ENCODE data around the gene GTF3A. TPM values are rescaled to one million over a fixed set of nuclear protein-coding genes. Genes with fewer than 3 reads are reported as not detected.
A peak's percentile ranks its signal among the peaks of the same experiment; 100 is the strongest.

GTF3A gene
- total and polyA plus RNA-seq, 9 of the 15 experiments (the other 6 are each of a cell fraction or from before 2014, with no cell fraction given) = 47.5 to 303 (median 174) TPM

- Histone ChIP-seq H2AFZ (ENCODE audit: low read depth, low read length) (peak overlapping the region; percentile 49; the same call in 1 of the 2 replicates), H3K9me1 (ENCODE audit: control insufficient read depth, insufficient read depth, low read length) (no peaks in the 10 kb centered on the region), H3K4me1 (replicated peaks in 1 of 2; ENCODE audit: control insufficient read depth in 2 of 2, insufficient read depth in 2 of 2, low read length in 2 of 2) (peaks cover 32 to 43% of the 10 kb centered on the region in 2 experiments), H3K9me3 (replicated peaks; ENCODE audit: control insufficient read depth, insufficient read depth, low read depth, low read length) (no peaks in the 10 kb centered on the region), H3K4me3 (peak overlapping the region; percentile 65), H3K36me3 (ENCODE audit: control insufficient read depth, insufficient read depth, low read length) (peaks cover 49% of the 10 kb centered on the region), H3K27ac (ENCODE audit: extremely low read depth, low read depth, low read length) (peak overlapping the region; percentile 85), H3K4me2 (ENCODE audit: insufficient read depth, low read length) (peak overlapping the region; percentile 98), H3K27me3 (ENCODE audit: control insufficient read depth in 2 of 2, insufficient read depth in 2 of 2, low read length in 2 of 2) (no peaks in the 10 kb centered on the region), H3K9ac (ENCODE audit: insufficient read depth in 1 of 2, low read depth in 2 of 2, low read length in 2 of 2) (peak overlapping the region; percentile 88 to 98; a peak in 3 of 4 replicates), H3K79me2 (ENCODE audit: control insufficient read depth, insufficient read depth, low read length) (peaks cover 60% of the 10 kb centered on the region), H4K20me1 (replicated peaks; ENCODE audit: control insufficient read depth, insufficient read depth, low read length) (peaks cover 7% of the 10 kb centered on the region; the same call in 1 of the 2 replicates)
- intact Hi-C loops (cut with micrococcal nuclease) (loop anchor here (2.0 kb wide), 1 partner anchor 25 kb away; the partner anchor contains the start of gene MTIF3), in situ Hi-C loops (cut with MboI) (no loop called here)
- BruUV-seq (replicated peaks) = no TSS peak
- DNase-seq (ENCODE audit: extremely low read depth in 1 of 4, low spot score in 3 of 4) (peak; percentile 38 to 81 (median 50)), ATAC-seq (peak; percentile 76), FAIRE-seq (peak; percentile 80)
- WGBS (ENCODE audit: insufficient coverage, low coverage, missing lambda C conversion rate) = 2% methylated on average over 14 of the region's 17 CpGs
- CTCF ChIA-PET (ENCODE audit: low intra/inter-chr PET ratio) = no interaction called here
- POLR2A ChIA-PET = interaction anchor here (0.5 to 3.0 kb wide), 4 partner anchors 9 to 443 kb away, joined by 3 to 16 read pairs (median 8); partner anchors contain the start of gene MTIF3
- TF ChIP-seq MLX (CRISPR knock-in tag; conservative IDR thresholded peaks at IDR 0.05) = no peak
- no peak for TF ChIP-seq KDM2B (CRISPR knock-in tag; IDR thresholded peaks at IDR 0.05)
- TF ChIP-seq ZBTB11 (CRISPR knock-in tag; IDR thresholded peaks at IDR 0.05) = no peak; a peak in 1 of 6 replicates
- TF ChIP-seq MLLT1 (IDR thresholded peaks at IDR 0.05) = peak; percentile 15 to 69; a peak in 1 of 4 replicates
- TF ChIP-seq TEAD4 (IDR thresholded peaks at IDR 0.05; ENCODE audit: low read length) = peak; percentile 17; the same call in 1 of the 2 replicates
- no peak for TF ChIP-seq TEAD4 (CRISPR knock-in tag; IDR thresholded peaks at IDR 0.05; ENCODE audit: borderline replicate concordance)
- no peak for TF ChIP-seq KLF6 (CRISPR knock-in tag; IDR thresholded peaks at IDR 0.05; ENCODE audit: borderline replicate concordance)
- no peak for TF ChIP-seq XRCC3 (IDR thresholded peaks at IDR 0.05)
- no peak for TF ChIP-seq BDP1 (IDR thresholded peaks at IDR 0.05; ENCODE audit: insufficient read depth, insufficient read length)
Observed at GRCh38 chr13:27425918-27426630, 1.7 kb downstream of the GTF3A start.

All from K562 (cell line).